ENCODE data around the gene MAP3K14.

MAP3K14 gene

DNA sequence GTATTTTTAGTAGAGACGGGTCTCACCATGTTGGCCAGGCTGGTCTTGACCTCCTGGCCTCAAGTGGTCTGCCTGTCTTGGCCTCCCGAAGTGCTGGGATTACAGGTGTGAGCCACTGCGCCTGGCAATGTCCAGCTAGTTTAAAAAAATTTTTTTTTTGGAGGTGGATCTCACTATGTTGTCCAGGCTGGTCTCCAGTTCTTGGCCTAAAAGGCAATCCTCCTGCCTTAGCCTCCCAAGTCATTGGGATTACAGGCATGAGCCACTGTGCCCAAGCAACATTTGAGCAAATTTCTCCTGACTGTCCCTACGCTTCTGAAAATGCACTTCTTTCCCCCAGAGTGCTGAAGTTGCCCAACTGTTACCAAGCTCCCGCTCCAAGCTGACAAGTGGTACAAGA, 8.0 kb downstream of the MAP3K14 start:
- no peak for DNase-seq (ENCODE audit: low read depth, low spot score)
- TF ChIP-seq, protein P1, sequence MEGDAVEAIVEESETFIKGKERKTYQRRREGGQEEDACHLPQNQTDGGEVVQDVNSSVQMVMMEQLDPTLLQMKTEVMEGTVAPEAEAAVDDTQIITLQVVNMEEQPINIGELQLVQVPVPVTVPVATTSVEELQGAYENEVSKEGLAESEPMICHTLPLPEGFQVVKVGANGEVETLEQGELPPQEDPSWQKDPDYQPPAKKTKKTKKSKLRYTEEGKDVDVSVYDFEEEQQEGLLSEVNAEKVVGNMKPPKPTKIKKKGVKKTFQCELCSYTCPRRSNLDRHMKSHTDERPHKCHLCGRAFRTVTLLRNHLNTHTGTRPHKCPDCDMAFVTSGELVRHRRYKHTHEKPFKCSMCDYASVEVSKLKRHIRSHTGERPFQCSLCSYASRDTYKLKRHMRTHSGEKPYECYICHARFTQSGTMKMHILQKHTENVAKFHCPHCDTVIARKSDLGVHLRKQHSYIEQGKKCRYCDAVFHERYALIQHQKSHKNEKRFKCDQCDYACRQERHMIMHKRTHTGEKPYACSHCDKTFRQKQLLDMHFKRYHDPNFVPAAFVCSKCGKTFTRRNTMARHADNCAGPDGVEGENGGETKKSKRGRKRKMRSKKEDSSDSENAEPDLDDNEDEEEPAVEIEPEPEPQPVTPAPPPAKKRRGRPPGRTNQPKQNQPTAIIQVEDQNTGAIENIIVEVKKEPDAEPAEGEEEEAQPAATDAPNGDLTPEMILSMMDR (IDR thresholded peaks at IDR 0.05; ENCODE audit: low read depth, low read length), result no peak
- H3K4me3 ChIP-seq (ENCODE audit: low read depth, low read length), result no peak overlapping the region
- in situ Hi-C loops (cut with HindIII; ENCODE audit: low sequenced_read_pairs), result no loop called here

DNA sequence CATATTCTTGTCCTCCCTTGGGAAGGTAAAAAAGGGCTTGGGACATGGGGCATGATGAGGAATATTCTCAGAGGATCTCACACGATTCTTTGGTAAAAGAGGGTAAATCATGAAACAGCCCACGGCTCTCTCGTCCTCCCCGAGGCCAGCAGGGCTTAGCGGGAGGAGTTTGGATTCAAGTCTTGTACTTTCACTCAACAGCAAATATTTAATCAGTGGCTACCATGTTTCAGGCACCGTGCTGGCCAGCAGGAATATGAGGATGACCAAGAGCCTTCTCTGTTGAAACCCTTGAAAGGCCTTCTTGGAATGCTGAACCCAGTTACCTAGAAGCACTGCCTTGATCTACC, 8.8 kb downstream of the MAP3K14 start:
- H3K4me3 ChIP-seq (ENCODE audit: low read depth, low read length), result no peak overlapping the region
- TF ChIP-seq, protein P1 (IDR thresholded peaks at IDR 0.05; ENCODE audit: low read depth, low read length), result no peak
- no peak for DNase-seq (ENCODE audit: low read depth, low spot score)
- in situ Hi-C loops (cut with HindIII; ENCODE audit: low sequenced_read_pairs), result no loop called here

DNA sequence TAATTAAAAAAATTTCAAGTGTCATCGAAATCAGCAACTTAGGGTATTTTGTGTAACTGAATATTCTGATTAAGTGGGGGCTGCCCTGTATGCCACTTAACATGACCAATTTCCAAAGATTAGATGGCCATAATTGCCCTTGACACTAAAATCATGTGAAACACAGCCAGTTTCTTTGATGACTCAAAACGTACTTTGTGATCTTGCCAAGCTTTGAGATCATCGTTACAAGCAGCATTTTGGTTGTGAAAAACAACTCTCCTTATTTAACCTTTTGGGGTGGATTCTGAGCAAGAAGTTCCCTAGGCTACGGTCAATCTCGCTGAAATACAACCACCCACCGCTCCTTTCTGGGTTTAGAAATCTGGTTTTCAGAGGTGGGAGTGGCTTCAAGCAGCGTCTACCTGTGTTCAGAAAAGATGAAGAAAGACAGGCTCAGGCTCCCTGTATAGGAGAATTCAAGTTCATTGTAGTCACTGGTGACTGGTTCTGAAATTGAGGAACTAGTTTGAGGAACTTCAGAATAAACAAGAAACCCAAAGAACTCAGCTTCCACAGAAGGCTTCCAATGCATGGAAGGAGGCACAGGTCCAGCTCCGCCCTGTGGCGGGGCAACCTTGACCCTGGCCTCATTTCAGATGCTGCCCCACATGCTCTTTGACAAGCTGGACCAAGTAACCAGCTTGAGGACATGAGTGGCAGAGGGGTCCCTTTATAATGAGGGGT, 9.4 kb downstream of the MAP3K14 start:
- DNase-seq (ENCODE audit: low read depth, low spot score), result peak; percentile 91
- H3K4me3 ChIP-seq (ENCODE audit: low read depth, low read length), result no peak overlapping the region
- in situ Hi-C loops (cut with HindIII; ENCODE audit: low sequenced_read_pairs), result no loop called here
- TF ChIP-seq, protein P1 (IDR thresholded peaks at IDR 0.05; ENCODE audit: low read depth, low read length), result no peak

DNA sequence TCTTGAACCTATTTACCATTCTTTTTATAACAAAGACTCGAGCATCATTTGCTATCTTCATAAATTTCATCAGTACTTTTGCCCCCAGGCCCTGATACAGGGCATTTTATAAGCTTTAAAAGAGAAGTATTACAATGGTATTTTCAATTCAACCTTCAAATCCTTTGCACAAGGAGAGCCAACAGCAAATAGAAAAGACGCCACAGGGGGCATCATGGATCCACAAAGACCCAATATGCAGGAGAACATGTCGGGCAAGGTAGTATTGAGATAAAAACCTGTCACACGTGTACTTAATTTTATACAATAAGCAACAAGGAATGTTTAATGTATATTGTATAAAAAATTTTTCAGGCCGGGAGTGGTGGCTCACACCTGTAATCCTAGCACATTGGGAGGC, 10.2 kb downstream of the MAP3K14 start:
- DNase-seq (ENCODE audit: low read depth, low spot score), result no peak
- no peak overlapping the region for H3K4me3 ChIP-seq (ENCODE audit: low read depth, low read length)
- in situ Hi-C loops (cut with HindIII; ENCODE audit: low sequenced_read_pairs), result no loop called here
- TF ChIP-seq, protein P1 (IDR thresholded peaks at IDR 0.05; ENCODE audit: low read depth, low read length), result peak; percentile 7

DNA sequence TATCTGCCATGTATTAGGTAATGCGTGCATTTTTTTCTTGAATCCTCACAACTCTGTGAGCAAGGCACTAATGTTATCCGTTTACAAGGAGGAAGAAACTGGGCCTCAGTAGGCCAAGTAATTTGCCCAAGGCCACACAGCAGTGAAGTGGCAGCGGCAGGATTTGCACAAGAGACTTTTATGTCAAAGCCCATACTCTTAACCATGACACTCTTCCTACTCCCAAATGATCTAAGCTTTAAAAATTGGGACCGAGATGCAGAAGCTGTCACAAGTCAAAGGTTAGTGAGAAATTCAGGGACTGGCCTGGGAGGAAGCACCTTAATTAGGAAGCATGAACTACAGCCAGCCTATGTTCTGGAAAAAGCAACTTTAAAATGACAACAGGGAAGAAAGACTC, 10.7 kb downstream of the MAP3K14 start:
- in situ Hi-C loops (cut with HindIII; ENCODE audit: low sequenced_read_pairs), result no loop called here
- TF ChIP-seq, protein P1 (IDR thresholded peaks at IDR 0.05; ENCODE audit: low read depth, low read length), result no peak
- H3K4me3 ChIP-seq (ENCODE audit: low read depth, low read length), result no peak overlapping the region

DNA sequence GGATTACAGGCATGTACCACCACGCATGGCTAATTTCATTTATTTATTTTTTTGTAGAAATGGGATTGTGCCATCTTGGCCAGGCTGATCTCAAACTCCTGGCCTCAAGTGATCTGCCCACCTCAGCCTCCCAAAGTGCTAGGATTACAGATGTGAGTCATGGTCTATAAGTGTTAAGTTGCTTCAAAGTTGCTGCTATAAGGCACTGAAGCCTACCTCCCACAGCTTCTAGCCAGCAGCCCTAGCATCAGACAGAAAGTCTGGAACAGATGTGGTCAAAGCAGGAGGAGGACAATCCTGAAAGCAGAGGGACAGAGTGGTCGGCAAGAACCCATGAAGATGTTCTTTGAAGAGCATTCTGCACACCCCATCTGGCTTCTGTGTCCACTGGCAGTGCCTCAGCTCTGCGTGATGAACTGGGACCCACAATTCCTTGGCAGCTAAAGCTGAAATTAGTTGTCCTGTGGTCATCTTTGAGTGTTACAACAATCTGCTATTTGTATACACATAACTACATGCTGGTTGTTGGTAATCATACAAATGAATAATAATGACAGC, 11.2 kb downstream of the MAP3K14 start:
- H3K4me3 ChIP-seq (ENCODE audit: low read depth, low read length), result no peak overlapping the region
- in situ Hi-C loops (cut with HindIII; ENCODE audit: low sequenced_read_pairs), result no loop called here
- TF ChIP-seq, protein P1 (IDR thresholded peaks at IDR 0.05; ENCODE audit: low read depth, low read length), result no peak
- DNase-seq (ENCODE audit: low read depth, low spot score), result peak; percentile 78

More for the DNA sequence above, 10.7 kb downstream of the MAP3K14 start:
- no peak for DNase-seq (ENCODE audit: low read depth, low spot score)
